Testis (tissue), 3 donors: ENCODE measurements around the gene CCR7. TPM values are rescaled to one million over a fixed set of nuclear protein-coding genes. Genes with fewer than 3 reads are reported as not detected.
"Not testable (repeated sequence)": the region's sequence is repeated elsewhere in the genome, so short reads cannot be mapped to it uniquely, and the experiment has no call there.

ENCODE experiments used
- DNase-seq: peaks from one replicate; pipeline ENCODE4 v3.0.0-alpha.2; 2019
- H3K27ac ChIP-seq, 2 donors: fragments of 200-600 bp; sonication (generic); one replicate each; pipeline ENCODE4 v1.5.1; 2019
- H3K27me3 ChIP-seq: fragments of 200-600 bp; sonication (generic); one replicate; pipeline ENCODE4 v1.5.1; 2019
- H3K36me3 ChIP-seq: fragments of 200-600 bp; sonication (generic); one replicate; pipeline ENCODE4 v1.5.1; 2017; ENCODE audit warnings: low read depth; ENCODE audit errors: missing control alignments
- H3K4me1 ChIP-seq: fragments of 200-600 bp; sonication (generic); one replicate; pipeline ENCODE4 v1.5.1; 2019
- H3K4me3 ChIP-seq, 2 donors: fragments of 200-600 bp; sonication (generic); one replicate each; pipeline ENCODE4 v1.5.1; 2017 to 2019
- H3K9me3 ChIP-seq: fragments of 200-600 bp; sonication (generic); one replicate; pipeline ENCODE4 v1.5.1; 2017
- CTCF ChIP-seq, 3 experiments: fragments of 450-650 bp in 2 of 3; fragments of 200-600 bp in 1 of 3; sonication (generic) in 1 of 3; IDR thresholded peaks; one replicate each; pipeline ENCODE4 v1.5.1; 2016 to 2019; ENCODE audit warnings: antibody characterized with exemption in 3 of 3, mild to moderate bottlenecking in 2 of 3, moderate library complexity in 1 of 3
- POLR2A ChIP-seq: fragments of 450-650 bp; IDR thresholded peaks from one replicate; pipeline ENCODE4 v1.6.1; 2017; ENCODE audit warnings: antibody characterized with exemption, mild to moderate bottlenecking, moderate library complexity
- WGBS, 2 donors: methylation state at CpG; one replicate each; pipeline ENCODE4 v1.1.5; 2018; 5-methylcytosine and 5-hydroxymethylcytosine counted together
- intact Hi-C: fragments of 100-400 bp; cut with DNase I; formaldehyde crosslinking; loops from one replicate; pipeline ENCODE4 v1.15.1; 2023; ENCODE audit warnings: low total_unique reads
- polyA plus RNA-seq: library from polyadenylated mRNA; stranded (reverse); fragments of 350-450 nt; fragmentation: Illumina TruSeq; extraction: RNeasy Lipid Tissue Mini Kit (QIAGEN cat#74804); gene quantifications from one replicate; pipeline ENCODE4 v1.2.3, GENCODE V29; 2014; ENCODE audit warnings: low read depth, low replicate concordance; ENCODE audit not compliant: insufficient read depth
- total RNA-seq, 2 donors: library from RNA; depleted of rRNA; stranded (reverse); fragments of >200 nt; gene quantifications; one replicate each; pipeline ENCODE4 v1.2.3, GENCODE V29; 2016

The CCR7 gene
- total and polyA plus RNA-seq, 3 donors from 2014 or later: 0.87 to 1.5 (median 1.3) TPM

- 93 to 100% methylated on average over 1 to 2 of the region's 2 CpGs for WGBS, 2 donors
- intact Hi-C loops: no loop called here
- Histone ChIP-seq H3K36me3 (no peaks in the 10 kb centered on the region), H3K27me3 (no peaks in the 10 kb centered on the region), H3K27ac (no peak overlapping the region), H3K4me1 (no peaks in the 10 kb centered on the region), H3K4me3 (no peak overlapping the region), H3K9me3 (no peaks in the 10 kb centered on the region)
- no peak for DNase-seq
- TF ChIP-seq POLR2A: no peak
- no peak for TF ChIP-seq CTCF (IDR thresholded peaks at IDR 0.05)
These were observed 23.3 kb upstream of the CCR7 start for GRCh38 chr17:40588552-40588951.

GRCh38 chr17:40586264-40586663 is 21.0 kb upstream of the CCR7 start:
- DNase-seq, H3K27ac ChIP-seq: not testable (repeated sequence)

GRCh38 chr17:40584950-40585349 is 19.7 kb upstream of the CCR7 start:
- DNase-seq, H3K27ac ChIP-seq, H3K36me3 ChIP-seq, intact Hi-C loops, H3K27me3 ChIP-seq, H3K4me1 ChIP-seq, H3K9me3 ChIP-seq, H3K4me3 ChIP-seq: not testable (repeated sequence)
- 60 to 62% methylated on average over 2 of the region's 2 CpGs for WGBS, 2 donors

More at GRCh38 chr17:40586264-40586663, 21.0 kb upstream of the CCR7 start:
- H3K4me3 ChIP-seq, intact Hi-C loops, H3K27me3 ChIP-seq, H3K4me1 ChIP-seq, H3K36me3 ChIP-seq, H3K9me3 ChIP-seq: not testable (repeated sequence)
- 70 to 81% methylated on average over 3 of the region's 3 CpGs for WGBS, 2 donors

GRCh38 chr17:40582328-40582901 is 17.1 kb upstream of the CCR7 start:
- no peaks in the 10 kb centered on the region for H3K36me3 ChIP-seq
- no peaks in the 10 kb centered on the region for H3K4me1 ChIP-seq
- no peak overlapping the region for H3K4me3 ChIP-seq
- H3K9me3 ChIP-seq: no peaks in the 10 kb centered on the region
- intact Hi-C loops: no loop called here
- TF ChIP-seq CTCF (IDR thresholded peaks at IDR 0.05): no peak
- no peaks in the 10 kb centered on the region for H3K27me3 ChIP-seq
- no peak overlapping the region for H3K27ac ChIP-seq
- DNase-seq: no peak
- WGBS, 2 donors: 59 to 71% methylated on average over 11 of the region's 11 CpGs

GRCh38 chr17:40580140-40580539 is 14.9 kb upstream of the CCR7 start:
- no peak overlapping the region for H3K27ac ChIP-seq
- no peaks in the 10 kb centered on the region for H3K27me3 ChIP-seq
- no peak overlapping the region for H3K4me3 ChIP-seq
- no peaks in the 10 kb centered on the region for H3K4me1 ChIP-seq
- no peak for TF ChIP-seq POLR2A
- no peak for TF ChIP-seq CTCF (IDR thresholded peaks at IDR 0.05)
- H3K36me3 ChIP-seq: no peaks in the 10 kb centered on the region
- no peaks in the 10 kb centered on the region for H3K9me3 ChIP-seq
- intact Hi-C loops: no loop called here
- no peak for DNase-seq

- WGBS, 2 donors: 95 to 100% methylated on average over 3 of the region's 3 CpGs
- Histone ChIP-seq H3K4me3 (no peak overlapping the region), H3K9me3 (no peaks in the 10 kb centered on the region), H3K4me1 (no peaks in the 10 kb centered on the region), H3K27ac (no peak overlapping the region), H3K27me3 (no peaks in the 10 kb centered on the region), H3K36me3 (no peaks in the 10 kb centered on the region)
- intact Hi-C loops: no loop called here
- no peak for TF ChIP-seq CTCF (IDR thresholded peaks at IDR 0.05)
- TF ChIP-seq POLR2A: no peak
- DNase-seq: no peak
These were observed 14.2 kb upstream of the CCR7 start for GRCh38 chr17:40579471-40579870.
